GM12878 (cell line): Measurements from ENCODE around the gene GBGT1. TPM values are rescaled to one million over a fixed set of nuclear protein-coding genes. Genes with fewer than 3 reads are reported as not detected.

Experiments used
- NFYA ChIP-seq: IDR thresholded peaks from 2 replicates; pipeline ENCODE4 v1.6.1; 2011; ENCODE audit warnings: low read depth, mild to moderate bottlenecking, low read length, improper control_type of control experiment, borderline replicate concordance
- PAX8 ChIP-seq: fragments of 450-650 bp; IDR thresholded peaks from 2 replicates; pipeline ENCODE4 v1.6.1; 2017; ENCODE audit warnings: mild to moderate bottlenecking, moderate library complexity
- SREBF1 ChIP-seq: IDR thresholded peaks from 2 replicates; pipeline ENCODE4 v1.6.1; 2012; ENCODE audit warnings: mild to moderate bottlenecking, low read length
- SUPT20H ChIP-seq: IDR thresholded peaks from 2 replicates; pipeline ENCODE4 v1.6.1; 2011; ENCODE audit warnings: low read depth, mild to moderate bottlenecking, low read length, moderate library complexity, borderline replicate concordance; ENCODE audit not compliant: control insufficient read depth
- polyA plus RNA-seq, 11 experiments: library from polyadenylated mRNA; depleted of rRNA in 4 of 11; unstranded in 6 of 11; stranded (reverse) in 5 of 11; fragments of >200 nt; fragmentation: Nextera tagmentation in 4 of 11; fragmentation: Illumina TruSeq in 1 of 11; extraction: Ambion mirVana in 4 of 11; extraction: Trizol in 1 of 11; gene quantifications; 1 replicate in 1 of 11; 2 replicates in 10 of 11; pipeline versions ENCODE4 v1.2.1 to v1.2.3, GENCODE V29; 2011 to 2016; ENCODE audit warnings: inconsistent platforms in 2 of 11, missing spikeins in 2 of 11, low read depth in 1 of 11
- total RNA-seq, 4 experiments: library from RNA; depleted of rRNA in 3 of 4; stranded (reverse); fragments of >200 nt in 3 of 4; fragmentation: Illumina TruSeq in 1 of 4; extraction: Trizol in 1 of 4; gene quantifications; 2 replicates each; pipeline versions ENCODE4 v1.2.1 to v1.2.3, GENCODE V29; 2013 to 2021
- TF ChIP-seq, protein P1 (sequence below): fragments of 150-350 bp; IDR thresholded peaks from 2 replicates; pipeline ENCODE4 v1.6.1; 2016; ENCODE audit warnings: low read depth, low read length

Gene GBGT1
- total and polyA plus RNA-seq, 10 of the 15 experiments (the other 5 are each of a cell fraction or from before 2014, with no cell fraction given), result 0.08 to 1.9 (median 0.49) TPM

DNA sequence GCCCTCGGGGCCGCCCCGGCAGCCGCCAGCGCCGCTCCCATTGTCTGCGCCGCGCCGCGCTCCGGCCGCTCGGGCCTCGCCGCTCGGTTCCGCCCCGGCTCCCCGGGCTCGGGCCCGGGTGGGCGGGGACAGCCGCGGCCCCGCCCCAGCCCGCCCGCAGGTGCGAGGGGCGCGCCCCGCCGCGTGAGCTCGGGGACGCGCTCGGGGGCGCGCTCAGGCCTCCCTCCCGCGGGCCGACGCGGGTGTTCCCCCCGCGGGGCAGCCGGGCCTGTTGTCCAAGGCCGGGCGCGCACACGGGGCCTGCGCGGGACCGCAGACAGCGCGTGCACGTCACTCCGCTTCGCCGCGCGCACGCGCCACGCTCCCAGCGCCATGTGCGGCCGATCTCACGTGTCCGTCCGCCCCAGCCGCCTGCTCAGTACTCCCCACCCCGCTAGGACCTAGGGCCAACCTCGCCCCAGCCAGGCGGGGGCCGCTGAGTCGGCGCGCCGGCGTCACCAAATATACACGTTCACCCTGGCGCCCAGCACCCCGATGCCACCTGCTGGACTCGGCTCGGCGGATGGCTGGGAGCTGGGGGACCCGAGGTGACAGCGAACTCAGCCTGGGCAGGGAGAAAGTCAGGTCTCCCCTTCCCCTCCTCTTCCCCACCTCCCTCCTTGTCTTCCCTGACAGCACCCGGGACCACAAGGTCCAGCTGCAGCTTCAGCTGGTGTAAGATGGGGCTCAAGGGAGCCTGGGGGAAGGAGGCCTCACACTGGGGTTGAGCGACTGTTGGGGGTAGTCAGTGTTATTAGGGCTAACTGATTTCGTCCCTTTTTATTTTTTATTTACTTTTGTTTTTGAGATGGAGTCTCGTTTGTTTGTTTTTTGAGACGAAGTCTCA lies 14.3 kb downstream of the GBGT1 start (continued):
- TF ChIP-seq NFYA, result no peak
- TF ChIP-seq, protein P1, sequence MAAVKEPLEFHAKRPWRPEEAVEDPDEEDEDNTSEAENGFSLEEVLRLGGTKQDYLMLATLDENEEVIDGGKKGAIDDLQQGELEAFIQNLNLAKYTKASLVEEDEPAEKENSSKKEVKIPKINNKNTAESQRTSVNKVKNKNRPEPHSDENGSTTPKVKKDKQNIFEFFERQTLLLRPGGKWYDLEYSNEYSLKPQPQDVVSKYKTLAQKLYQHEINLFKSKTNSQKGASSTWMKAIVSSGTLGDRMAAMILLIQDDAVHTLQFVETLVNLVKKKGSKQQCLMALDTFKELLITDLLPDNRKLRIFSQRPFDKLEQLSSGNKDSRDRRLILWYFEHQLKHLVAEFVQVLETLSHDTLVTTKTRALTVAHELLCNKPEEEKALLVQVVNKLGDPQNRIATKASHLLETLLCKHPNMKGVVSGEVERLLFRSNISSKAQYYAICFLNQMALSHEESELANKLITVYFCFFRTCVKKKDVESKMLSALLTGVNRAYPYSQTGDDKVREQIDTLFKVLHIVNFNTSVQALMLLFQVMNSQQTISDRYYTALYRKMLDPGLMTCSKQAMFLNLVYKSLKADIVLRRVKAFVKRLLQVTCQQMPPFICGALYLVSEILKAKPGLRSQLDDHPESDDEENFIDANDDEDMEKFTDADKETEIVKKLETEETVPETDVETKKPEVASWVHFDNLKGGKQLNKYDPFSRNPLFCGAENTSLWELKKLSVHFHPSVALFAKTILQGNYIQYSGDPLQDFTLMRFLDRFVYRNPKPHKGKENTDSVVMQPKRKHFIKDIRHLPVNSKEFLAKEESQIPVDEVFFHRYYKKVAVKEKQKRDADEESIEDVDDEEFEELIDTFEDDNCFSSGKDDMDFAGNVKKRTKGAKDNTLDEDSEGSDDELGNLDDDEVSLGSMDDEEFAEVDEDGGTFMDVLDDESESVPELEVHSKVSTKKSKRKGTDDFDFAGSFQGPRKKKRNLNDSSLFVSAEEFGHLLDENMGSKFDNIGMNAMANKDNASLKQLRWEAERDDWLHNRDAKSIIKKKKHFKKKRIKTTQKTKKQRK, result no peak
- no peak for TF ChIP-seq SREBF1
- no peak for TF ChIP-seq PAX8
- no peak for TF ChIP-seq SUPT20H
